T-helper 2 cell treated with Interferon-gamma antibody and Interleukin-4, amounts not matched to agents 100 ng/mL and 5 ng/mL, for 36 hours (primary cell): ENCODE results near the gene PNMT. TPM values are rescaled to one million over a fixed set of nuclear protein-coding genes. Genes with fewer than 3 reads are reported as not detected.

ENCODE experiments used
- intact Hi-C: fragments of 100-400 bp; cut with micrococcal nuclease; formaldehyde crosslinking; loops from one replicate; pipeline ENCODE4 v1.15.1; 2023
- total RNA-seq: library from RNA; stranded (reverse); gene quantifications from 2 replicates; pipeline ENCODE4 v1.2.3, GENCODE V29; 2022

Gene PNMT
- total RNA-seq = not detected in 2 replicates

GRCh38 chr17:39667945-39668924 lies at the start of gene PNMT:
PNMT (plus strand) TSS chr17:39668453; CDS start chr17:39668476, 23 bp downstream.
- intact Hi-C loops = no loop called here

GRCh38 chr17:39618956-39619785 lies 49.1 kb upstream of the PNMT start:
- intact Hi-C loops = no loop called here

- intact Hi-C loops = no loop called here
These were observed 48.5 kb upstream of the PNMT start for GRCh38 chr17:39619786-39620101.

- intact Hi-C loops = loop anchor here (1.0 kb wide), 4 partner anchors 133 to 406 kb away; partner anchors contain the start of genes IKZF3 and PSMD3
These were observed 46.5 kb upstream of the PNMT start for GRCh38 chr17:39621523-39622379.

GRCh38 chr17:39622380-39623006 lies 45.8 kb upstream of the PNMT start:
- intact Hi-C loops = loop anchor here (1.0 kb wide), 5 partner anchors 74 to 405 kb away; partner anchors contain the start of genes IKZF3 and PSMD3

GRCh38 chr17:39623356-39623950 lies 44.8 kb upstream of the PNMT start:
- intact Hi-C loops = loop anchor here (1.0 kb wide), 1 partner anchor 75 kb away; no protein-coding TSS in a partner anchor

GRCh38 chr17:39624313-39624712 lies 43.9 kb upstream of the PNMT start:
- intact Hi-C loops = no loop called here

GRCh38 chr17:39625198-39625785 lies 43.0 kb upstream of the PNMT start:
- intact Hi-C loops = no loop called here

GRCh38 chr17:39626171-39627046 lies 41.8 kb upstream of the PNMT start, which contains the start of gene PPP1R1B:
PPP1R1B (plus strand) TSS chr17:39626952; CDS start chr17:39627393, 441 bp downstream.
- intact Hi-C loops = no loop called here

- intact Hi-C loops = no loop called here
These were observed 41.1 kb upstream of the PNMT start for GRCh38 chr17:39627047-39627711.

- intact Hi-C loops = no loop called here
These were observed 40.3 kb upstream of the PNMT start for GRCh38 chr17:39627712-39628516.

GRCh38 chr17:39628655-39629493 lies 39.4 kb upstream of the PNMT start:
- intact Hi-C loops = no loop called here

- intact Hi-C loops = no loop called here
These were observed 38.8 kb upstream of the PNMT start for GRCh38 chr17:39629494-39629880.

- intact Hi-C loops = loop anchor here (10.0 kb wide), 1 partner anchor 325 kb away; no protein-coding TSS in a partner anchor
These were observed 38.4 kb upstream of the PNMT start for GRCh38 chr17:39629898-39630297.

- intact Hi-C loops = loop anchor here (10.0 kb wide), 1 partner anchor 323 kb away; no protein-coding TSS in a partner anchor
These were observed 36.9 kb upstream of the PNMT start for GRCh38 chr17:39631403-39631802.
